Heart right ventricle (tissue), 16 donors: ENCODE data around the gene ABCB6. TPM values are rescaled to one million over a fixed set of nuclear protein-coding genes. Genes with fewer than 3 reads are reported as not detected.
A peak's percentile ranks its signal among the peaks of the same experiment; 100 is the strongest.
"Not testable (repeated sequence)": the region's sequence is repeated elsewhere in the genome, so short reads cannot be mapped to it uniquely, and the experiment has no call there.

ENCODE experiments used
- ATAC-seq, 8 donors: fragments of 200-7000 bp; cut with Tn5 transposase; one replicate each; pipeline ENCODE4 v1.9.1; 2020; ENCODE audit warnings: mild to moderate bottlenecking in 8 of 8, moderate library complexity in 8 of 8, moderate number of reproducible peaks in 1 of 8
- DNase-seq, 2 donors: peaks; one replicate each; pipeline ENCODE4 v3.0.0-alpha.2; 2020
- H3K27ac ChIP-seq, 10 donors: fragments of 200-600 bp; sonication (generic) in 2 of 10; one replicate each; pipeline versions ENCODE4 v1.5.0 to v1.8.0; 2020 to 2022; ENCODE audit warnings: mild to moderate bottlenecking in 3 of 10
- H3K27me3 ChIP-seq, 7 donors: fragments of 200-600 bp; one replicate each; pipeline ENCODE4 v1.8.0; 2021 to 2022; ENCODE audit warnings: mild to moderate bottlenecking in 2 of 7
- H3K36me3 ChIP-seq, 9 donors: fragments of 200-600 bp; sonication (generic) in 1 of 9; one replicate each; pipeline versions ENCODE4 v1.5.0 to v1.8.0; 2020 to 2022; ENCODE audit warnings: mild to moderate bottlenecking in 2 of 9
- H3K4me1 ChIP-seq, 9 donors: fragments of 200-600 bp; sonication (generic) in 1 of 9; one replicate each; pipeline versions ENCODE4 v1.5.0 to v1.8.0; 2020 to 2022; ENCODE audit warnings: mild to moderate bottlenecking in 4 of 9
- H3K4me3 ChIP-seq, 10 donors: fragments of 200-600 bp; sonication (generic) in 2 of 10; one replicate each; pipeline versions ENCODE4 v1.5.0 to v1.8.0; 2020 to 2022; ENCODE audit warnings: mild to moderate bottlenecking in 7 of 10, moderate library complexity in 2 of 10
- H3K9me3 ChIP-seq, 11 donors: fragments of 200-600 bp in 10 of 11; sonication (generic) in 2 of 11; one replicate each; pipeline versions ENCODE4 v1.5.0 to v1.8.0; 2013 to 2022; ENCODE audit warnings: mild to moderate bottlenecking in 2 of 11, control low read depth in 1 of 11, moderate library complexity in 1 of 11
- WGBS, 2 donors: extraction: QIAGEN DNeasy Blood & Tissue Kit; methylation state at CpG; one replicate each; pipeline ENCODE4 v1.1.7; 2013; ENCODE audit warnings: inconsistent platforms in 1 of 2; 5-methylcytosine and 5-hydroxymethylcytosine counted together
- intact Hi-C, 10 donors: fragments of 100-400 bp; cut with DNase I; formaldehyde crosslinking; loops; one replicate each; pipeline versions ENCODE4 v1.11.1 to v1.14.2; 2022
- polyA plus RNA-seq, 2 donors: library from polyadenylated mRNA; stranded (reverse); fragments of 200-250 nt; gene quantifications; one replicate each; pipeline ENCODE4 v1.2.3, GENCODE V29; 2013
- total RNA-seq, 10 donors: library from RNA; stranded (reverse); fragmentation: NEBNext Ultra II Directional in 3 of 10; extraction: Animal tissue kit (Norgen Biotek cat#: 25700) in 3 of 10; gene quantifications; one replicate each; pipeline versions ENCODE4 v1.2.1 to v1.2.4, GENCODE V29; 2021 to 2023
- TF ChIP-seq, protein P1 (sequence below), 9 donors: fragments of 200-600 bp; sonication (generic) in 2 of 9; IDR thresholded peaks; one replicate each; pipeline versions ENCODE4 v1.5.0 to v1.8.0; 2021 to 2022; ENCODE audit warnings: antibody characterized with exemption in 9 of 9, mild to moderate bottlenecking in 5 of 9, moderate library complexity in 1 of 9
- donor health status: Arrhythmogenic right ventricular cardiomyopathy.
- donor health status: ischemic (EF 13 %, LVEDD 7.1; RV severe dilation, severe dysfunction).
- donor health status: healthy with polysubstance abuse.
- donor health status: DM: no; HTN: yes; CAD: no.
- donor health status: DM: no; HTN: no; CAD: no.
- donor health status: ischemic (EF 25% LVEDD 6.9; RV normal size, moderate dysfunction).
- donor health status: ischemic (EF 25% LVEDD 5.7; RV mildly dilated, moderate dysfunction).
- donor health status: healthy.
- donor health status: DM: yes; HTN: yes; CAD: no.
- donor health status: Ischemic cardiomyopathy.
- donor health status: ischemic (EF 35%, LVEDD 5.7; RV mildly dilated, moderate dysfunction).
- donor health status: nonischemic (EF 11% LVEDD 7.7; RV severe dilation, severe dysfunction).
- donor health status: DM: yes; HTN: yes; CAD: no.
- donor health status: PGD.
- donor health status: ischemic (EF 29% LVEDD 5.4; RV normal size, mild dysfunction).
- donor health status: nonischemic (EF 23%, LVEDD 6.1; RV moderate dilation, normal function).

The ABCB6 gene
- total and polyA plus RNA-seq, 12 donors, result 9.8 to 34.0 (median 18.5) TPM

- Histone ChIP-seq H3K4me3 (peak overlapping the region; percentile 33 to 82 (median 70)), H3K9me3 (peaks cover 0 to 2% (median 0%) of the 10 kb centered on the region in 11 donors), H3K4me1 (peaks cover 8 to 25% (median 20%) of the 10 kb centered on the region in 9 donors), H3K36me3 (peaks cover 0 to 35% (median 17%) of the 10 kb centered on the region in 9 donors), H3K27me3 (no peaks in the 10 kb centered on the region), H3K27ac (peak overlapping the region; percentile 80 to 99 (median 95))
- ATAC-seq (no peak), DNase-seq (no peak)
- WGBS, 2 donors, result 17 to 20% methylated on average over 7 of the region's 7 CpGs
- intact Hi-C loops, result loop anchor here in 7 of 10 donors (1.0 to 5.0 kb wide), 9 partner anchors 12 to 73 kb away; partner anchors contain the start of genes CNPPD1 (in 2 of the 7), NHEJ1 (in 2 of the 7), ABCB6 (in 1 of the 7) and DNAJB2 (in 1 of the 7)
- TF ChIP-seq, protein P1, sequence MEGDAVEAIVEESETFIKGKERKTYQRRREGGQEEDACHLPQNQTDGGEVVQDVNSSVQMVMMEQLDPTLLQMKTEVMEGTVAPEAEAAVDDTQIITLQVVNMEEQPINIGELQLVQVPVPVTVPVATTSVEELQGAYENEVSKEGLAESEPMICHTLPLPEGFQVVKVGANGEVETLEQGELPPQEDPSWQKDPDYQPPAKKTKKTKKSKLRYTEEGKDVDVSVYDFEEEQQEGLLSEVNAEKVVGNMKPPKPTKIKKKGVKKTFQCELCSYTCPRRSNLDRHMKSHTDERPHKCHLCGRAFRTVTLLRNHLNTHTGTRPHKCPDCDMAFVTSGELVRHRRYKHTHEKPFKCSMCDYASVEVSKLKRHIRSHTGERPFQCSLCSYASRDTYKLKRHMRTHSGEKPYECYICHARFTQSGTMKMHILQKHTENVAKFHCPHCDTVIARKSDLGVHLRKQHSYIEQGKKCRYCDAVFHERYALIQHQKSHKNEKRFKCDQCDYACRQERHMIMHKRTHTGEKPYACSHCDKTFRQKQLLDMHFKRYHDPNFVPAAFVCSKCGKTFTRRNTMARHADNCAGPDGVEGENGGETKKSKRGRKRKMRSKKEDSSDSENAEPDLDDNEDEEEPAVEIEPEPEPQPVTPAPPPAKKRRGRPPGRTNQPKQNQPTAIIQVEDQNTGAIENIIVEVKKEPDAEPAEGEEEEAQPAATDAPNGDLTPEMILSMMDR (IDR thresholded peaks at IDR 0.05), result no peak
Measured at GRCh38 chr2:219205981-219206327, 12.8 kb downstream of the ABCB6 start.

GRCh38 chr2:219205165-219205538 is 13.6 kb downstream of the ABCB6 start:
- H3K27me3 ChIP-seq, result no peaks in the 10 kb centered on the region
- no peak overlapping the region for H3K27ac ChIP-seq
- no peak for DNase-seq
- TF ChIP-seq, protein P1 (IDR thresholded peaks at IDR 0.05), result no peak
- WGBS, 2 donors, result 84 to 86% methylated on average over 5 of the region's 5 CpGs
- no peak for ATAC-seq
- peaks cover 0 to 2% (median 0%) of the 10 kb centered on the region in 11 donors for H3K9me3 ChIP-seq
- intact Hi-C loops, result loop anchor here in 2 of 10 donors (5.0 kb wide), 2 partner anchors 33 to 43 kb away; partner anchors contain the start of genes NHEJ1 (in 1 of the 2) and SLC23A3 (in 1 of the 2)
- peaks cover 8 to 25% (median 20%) of the 10 kb centered on the region in 9 donors for H3K4me1 ChIP-seq
- no peak overlapping the region for H3K4me3 ChIP-seq
- peaks cover 0 to 27% (median 17%) of the 10 kb centered on the region in 9 donors for H3K36me3 ChIP-seq

- DNase-seq, result no peak
- H3K27ac ChIP-seq, result no peak overlapping the region
- peaks cover 8 to 25% (median 20%) of the 10 kb centered on the region in 9 donors for H3K4me1 ChIP-seq
- peaks cover 0 to 2% (median 0%) of the 10 kb centered on the region in 7 donors for H3K27me3 ChIP-seq
- TF ChIP-seq, protein P1 (IDR thresholded peaks at IDR 0.05), result no peak
- intact Hi-C loops, result loop anchor here in 2 of 10 donors (5.0 kb wide), 2 partner anchors 32 to 42 kb away; partner anchors contain the start of genes NHEJ1 (in 1 of the 2) and SLC23A3 (in 1 of the 2)
- ATAC-seq, result no peak
- H3K4me3 ChIP-seq, result no peak overlapping the region
- peaks cover 0 to 2% (median 0%) of the 10 kb centered on the region in 11 donors for H3K9me3 ChIP-seq
- 90 to 92% methylated on average over 7 of the region's 7 CpGs for WGBS, 2 donors
- H3K36me3 ChIP-seq, result peaks cover 0 to 21% (median 12%) of the 10 kb centered on the region in 9 donors
Measured at GRCh38 chr2:219204425-219205164, 14.2 kb downstream of the ABCB6 start.

GRCh38 chr2:219201331-219201730 is 17.4 kb downstream of the ABCB6 start:
- H3K4me1 ChIP-seq, H3K36me3 ChIP-seq, H3K4me3 ChIP-seq, intact Hi-C loops, DNase-seq, H3K27ac ChIP-seq, ATAC-seq, H3K9me3 ChIP-seq: not testable (repeated sequence)
- H3K27me3 ChIP-seq, result peaks cover 0 to 22% (median 3%) of the 10 kb centered on the region in 7 donors
- WGBS, 2 donors, result 90 to 91% methylated on average over 19 to 20 of the region's 21 CpGs

DNA sequence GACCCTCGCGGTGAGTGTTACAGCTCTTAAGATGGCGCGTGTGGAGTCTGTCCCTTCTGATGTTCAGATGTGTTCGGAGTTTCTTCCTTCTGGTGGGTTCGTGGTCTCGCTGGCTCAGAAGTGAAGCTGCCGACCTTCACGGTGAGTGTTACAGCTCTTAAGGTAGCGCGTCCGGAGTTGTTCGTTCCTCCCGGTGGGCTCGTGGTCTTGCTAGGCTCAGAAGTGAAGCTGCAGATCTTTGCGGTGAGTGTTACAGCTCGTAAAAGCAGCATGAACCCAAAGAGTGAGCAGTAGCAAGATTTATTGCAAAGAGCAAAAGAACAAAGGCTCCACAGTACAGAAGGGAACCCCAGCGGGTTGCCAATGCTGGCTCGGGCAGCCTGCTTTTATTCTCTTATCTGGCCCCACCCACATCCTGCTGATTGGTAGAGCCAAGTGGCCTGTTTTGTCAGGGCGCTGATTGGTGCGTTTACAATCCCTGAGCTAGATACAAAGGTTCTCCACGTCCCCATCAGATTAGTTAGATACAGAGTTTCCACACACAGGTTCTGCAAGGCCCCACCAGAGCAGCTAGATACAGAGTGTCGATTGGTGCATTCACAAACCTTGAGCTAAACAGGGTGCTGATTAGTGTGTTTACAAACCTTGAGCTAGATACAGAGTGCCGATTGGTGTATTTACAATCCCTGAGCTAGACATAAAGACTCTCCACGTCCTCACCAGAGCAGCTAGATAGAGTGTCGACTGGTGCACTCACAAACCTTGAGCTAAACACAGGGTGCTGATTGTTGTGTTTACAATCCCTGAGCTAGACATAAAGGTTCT is 18.0 kb downstream of the ABCB6 start:
- intact Hi-C loops, DNase-seq: not testable (repeated sequence)
- 83% methylated on average over 25 of the region's 26 CpGs for WGBS, 2 donors

More for the DNA sequence above, 18.0 kb downstream of the ABCB6 start:
- H3K27ac ChIP-seq, H3K4me3 ChIP-seq, H3K36me3 ChIP-seq, H3K9me3 ChIP-seq, H3K4me1 ChIP-seq, ATAC-seq: not testable (repeated sequence)
- peaks cover 0 to 22% (median 3%) of the 10 kb centered on the region in 7 donors for H3K27me3 ChIP-seq
